K562 (cell line): ENCODE data around the gene POT1.

Experiments
- ARNT ChIP-seq, 2 experiments: fragments of 450-650 bp; IDR thresholded peaks; 2 replicates each; pipeline ENCODE4 v1.6.1; 2016; ENCODE audit warnings: mild to moderate bottlenecking in 1 of 2
- BRCA1 ChIP-seq, 2 experiments: fragments of 450-650 bp in 1 of 2; sonication (generic) in 1 of 2; formaldehyde crosslinking in 1 of 2; IDR thresholded peaks; 2 replicates each; pipeline versions ENCODE4 v1.5.0 to v1.6.1; 2017 to 2020; ENCODE audit warnings: mild to moderate bottlenecking in 1 of 2, missing genetic modification reagents in 1 of 2
- EZH2 ChIP-seq: IDR thresholded peaks from 2 replicates; pipeline ENCODE4 v1.6.1; 2012; ENCODE audit warnings: low read depth, mild to moderate bottlenecking, inconsistent platforms, low read length, borderline replicate concordance
- FOXM1 ChIP-seq, 2 experiments: fragments of 450-650 bp in 1 of 2; sonication (generic) in 1 of 2; formaldehyde crosslinking in 1 of 2; IDR thresholded peaks; 2 replicates each; pipeline versions ENCODE4 v1.6.1 to v1.9.0; 2017 to 2022; ENCODE audit warnings: low read depth in 2 of 2, mild to moderate bottlenecking in 2 of 2, missing genetic modification reagents in 1 of 2, moderate library complexity in 1 of 2
- GTF2F1 ChIP-seq: IDR thresholded peaks from 2 replicates; pipeline ENCODE4 v1.6.1; 2011; ENCODE audit warnings: low read depth, low read length, improper control_type of control experiment
- JUN ChIP-seq, 2 experiments: sonication (generic) in 1 of 2; formaldehyde crosslinking in 1 of 2; IDR thresholded peaks; 2 replicates each; pipeline versions ENCODE4 v1.6.1 to v1.8.0; 2012 to 2022; ENCODE audit warnings: borderline replicate concordance in 2 of 2, mild to moderate bottlenecking in 2 of 2, improper control_type of control experiment in 1 of 2, low read depth in 1 of 2, low read length in 1 of 2, missing genetic modification reagents in 1 of 2
- MAX ChIP-seq: sonication (generic); formaldehyde crosslinking; IDR thresholded peaks from 2 replicates; pipeline ENCODE4 v1.9.0; 2022; ENCODE audit warnings: mild to moderate bottlenecking, missing genetic modification reagents
- MXI1 ChIP-seq: IDR thresholded peaks from 2 replicates; pipeline ENCODE4 v1.6.1; 2011; ENCODE audit warnings: low read depth, mild to moderate bottlenecking, improper control_type of control experiment, low read length
- NR1H2 ChIP-seq: sonication (generic); formaldehyde crosslinking; IDR thresholded peaks from 2 replicates; pipeline ENCODE4 v1.4.0; 2020; ENCODE audit warnings: mild to moderate bottlenecking, missing genetic modification reagents
- POLR2A ChIP-seq: fragments of 450-650 bp; conservative IDR thresholded peaks from 2 replicates; pipeline ENCODE4 v1.6.1; 2016
- POLR2AphosphoS5 ChIP-seq: IDR thresholded peaks from 2 replicates; pipeline ENCODE4 v1.6.1; 2011; ENCODE audit warnings: mild to moderate bottlenecking, low read depth, low read length, moderate library complexity; ENCODE audit not compliant: control insufficient read depth, insufficient read depth
- RB1 ChIP-seq: fragments of 450-650 bp; IDR thresholded peaks from 2 replicates; pipeline ENCODE4 v1.6.1; 2017; ENCODE audit warnings: low read depth, mild to moderate bottlenecking
- ZC3H4 ChIP-seq: sonication (generic); formaldehyde crosslinking; IDR thresholded peaks from 2 replicates; pipeline ENCODE4 v1.9.0; 2021; ENCODE audit warnings: missing genetic modification reagents, borderline replicate concordance
- ZFPM2 ChIP-seq: fragments of 250-450 bp; sonication (Bioruptor Pico); IDR thresholded peaks from 2 replicates; pipeline ENCODE4 v1.5.1; 2022; ENCODE audit warnings: mild to moderate bottlenecking

GRCh38 chr7:124922200-124922599 is 7.4 kb downstream of the POT1 start:
- TF ChIP-seq FOXM1 (IDR thresholded peaks at IDR 0.05; ENCODE audit: low read depth) (no peak), FOXM1 (CRISPR knock-in tag; IDR thresholded peaks at IDR 0.05; ENCODE audit: low read depth) (no peak), ZC3H4 (CRISPR knock-in tag) (no peak), MXI1 (no peak), BRCA1 (IDR thresholded peaks at IDR 0.05) (no peak), BRCA1 (CRISPR knock-in tag; IDR thresholded peaks at IDR 0.05) (no peak), JUN (IDR thresholded peaks at IDR 0.05; ENCODE audit: borderline replicate concordance, low read depth, low read length) (no peak), JUN (CRISPR knock-in tag; IDR thresholded peaks at IDR 0.05; ENCODE audit: borderline replicate concordance) (no peak), NR1H2 (CRISPR knock-in tag) (no peak), POLR2A (no peak), ZFPM2 (CRISPR knock-in tag) (no peak), POLR2AphosphoS5 (no peak), GTF2F1 (no peak), EZH2 (no peak), RB1 (no peak), ARNT (IDR thresholded peaks at IDR 0.05) (no peak), MAX (CRISPR knock-in tag) (no peak)
